HG03571 (cell line): ENCODE data around the gene KCNIP1.
"Not testable (repeated sequence)": the region's sequence is repeated elsewhere in the genome, so short reads cannot be mapped to it uniquely, and the experiment has no call there.

Experiments used
- ATAC-seq: cut with Tn5 transposase; IDR thresholded peaks from one replicate; pipeline ENCODE4 v1.9.1; 2021; ENCODE audit not compliant: unreplicated experiment

The KCNIP1 gene

GRCh38 chr5:170762298-170762697, 258.5 kb downstream of the KCNIP1 start:
- ATAC-seq = not testable (repeated sequence)

- ATAC-seq = not testable (repeated sequence)
Measured at GRCh38 chr5:170765868-170766267, 262.0 kb downstream of the KCNIP1 start.

- ATAC-seq = no peak
Measured at GRCh38 chr5:170769246-170769645, 265.4 kb downstream of the KCNIP1 start.

- ATAC-seq = no peak
Measured at GRCh38 chr5:170769898-170770416, 266.1 kb downstream of the KCNIP1 start.

- ATAC-seq = no peak
Measured at GRCh38 chr5:170771496-170771895, 267.7 kb downstream of the KCNIP1 start.

- ATAC-seq = no peak
Measured at GRCh38 chr5:170773024-170773985, 269.5 kb downstream of the KCNIP1 start.

- no peak for ATAC-seq
Measured at GRCh38 chr5:170774831-170775230, 271.0 kb downstream of the KCNIP1 start.

GRCh38 chr5:170781946-170782345, 278.1 kb downstream of the KCNIP1 start:
- no peak for ATAC-seq

- ATAC-seq = no peak
Measured at GRCh38 chr5:170782438-170782837, 278.6 kb downstream of the KCNIP1 start.

GRCh38 chr5:170783498-170784247, 279.9 kb downstream of the KCNIP1 start, which contains the start of gene GABRP:
Gene GABRP, plus strand, starts transcription at chr5:170783725. Its CDS starts 4,891 bp downstream, at chr5:170788616.
- no peak for ATAC-seq

- no peak for ATAC-seq
Measured at GRCh38 chr5:170785416-170785815, 281.6 kb downstream of the KCNIP1 start.
